ENCODE results near the gene MAGEF1. TPM values are rescaled to one million over a fixed set of nuclear protein-coding genes. Genes with fewer than 3 reads are reported as not detected.

The MAGEF1 gene
- total and polyA plus RNA-seq, 9 of the 15 experiments (the other 6 are each of a cell fraction or from before 2014, with no cell fraction given): 1.5 to 39.1 (median 19.8) TPM

DNA sequence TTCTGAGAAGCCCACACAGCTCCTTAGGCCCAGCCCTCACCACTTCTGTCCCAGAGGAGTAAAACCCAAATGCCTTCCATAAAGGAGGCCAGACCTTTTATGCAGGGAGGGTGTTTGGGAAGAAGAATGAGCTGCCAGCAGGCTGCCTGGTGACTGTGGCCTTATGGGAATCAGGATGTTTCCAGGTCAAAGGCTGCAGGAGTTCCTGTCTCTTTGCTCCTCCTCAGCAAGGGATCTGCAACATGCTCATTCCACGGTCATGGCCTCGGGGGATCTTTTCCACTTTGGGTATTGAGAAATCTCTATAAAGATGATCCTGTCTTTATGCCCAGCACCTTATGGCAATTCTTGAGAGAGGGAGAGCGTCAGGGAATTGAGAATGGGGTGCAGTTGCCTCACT, 25.2 kb upstream of the MAGEF1 start (continued):
- TF ChIP-seq, protein P1, sequence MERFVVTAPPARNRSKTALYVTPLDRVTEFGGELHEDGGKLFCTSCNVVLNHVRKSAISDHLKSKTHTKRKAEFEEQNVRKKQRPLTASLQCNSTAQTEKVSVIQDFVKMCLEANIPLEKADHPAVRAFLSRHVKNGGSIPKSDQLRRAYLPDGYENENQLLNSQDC (CRISPR knock-in tag; IDR thresholded peaks at IDR 0.05): no peak
- TF ChIP-seq, protein P2, sequence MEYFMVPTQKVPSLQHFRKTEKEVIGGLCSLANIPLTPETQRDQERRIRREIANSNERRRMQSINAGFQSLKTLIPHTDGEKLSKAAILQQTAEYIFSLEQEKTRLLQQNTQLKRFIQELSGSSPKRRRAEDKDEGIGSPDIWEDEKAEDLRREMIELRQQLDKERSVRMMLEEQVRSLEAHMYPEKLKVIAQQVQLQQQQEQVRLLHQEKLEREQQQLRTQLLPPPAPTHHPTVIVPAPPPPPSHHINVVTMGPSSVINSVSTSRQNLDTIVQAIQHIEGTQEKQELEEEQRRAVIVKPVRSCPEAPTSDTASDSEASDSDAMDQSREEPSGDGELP (CRISPR knock-in tag; IDR thresholded peaks at IDR 0.05; ENCODE audit: borderline replicate concordance): no peak
- no peak for TF ChIP-seq ZNF644 (tag; IDR thresholded peaks at IDR 0.05; ENCODE audit: low read depth)
- TF ChIP-seq FOXA3 (CRISPR knock-in tag; conservative IDR thresholded peaks at IDR 0.05 in 1 of 2, IDR thresholded peaks at IDR 0.05 in 1 of 2): no peak
- no peak for TF ChIP-seq NBN (IDR thresholded peaks at IDR 0.05; ENCODE audit: low read depth)
- no peak for TF ChIP-seq SMAD3 (CRISPR knock-in tag; conservative IDR thresholded peaks at IDR 0.05)

DNA sequence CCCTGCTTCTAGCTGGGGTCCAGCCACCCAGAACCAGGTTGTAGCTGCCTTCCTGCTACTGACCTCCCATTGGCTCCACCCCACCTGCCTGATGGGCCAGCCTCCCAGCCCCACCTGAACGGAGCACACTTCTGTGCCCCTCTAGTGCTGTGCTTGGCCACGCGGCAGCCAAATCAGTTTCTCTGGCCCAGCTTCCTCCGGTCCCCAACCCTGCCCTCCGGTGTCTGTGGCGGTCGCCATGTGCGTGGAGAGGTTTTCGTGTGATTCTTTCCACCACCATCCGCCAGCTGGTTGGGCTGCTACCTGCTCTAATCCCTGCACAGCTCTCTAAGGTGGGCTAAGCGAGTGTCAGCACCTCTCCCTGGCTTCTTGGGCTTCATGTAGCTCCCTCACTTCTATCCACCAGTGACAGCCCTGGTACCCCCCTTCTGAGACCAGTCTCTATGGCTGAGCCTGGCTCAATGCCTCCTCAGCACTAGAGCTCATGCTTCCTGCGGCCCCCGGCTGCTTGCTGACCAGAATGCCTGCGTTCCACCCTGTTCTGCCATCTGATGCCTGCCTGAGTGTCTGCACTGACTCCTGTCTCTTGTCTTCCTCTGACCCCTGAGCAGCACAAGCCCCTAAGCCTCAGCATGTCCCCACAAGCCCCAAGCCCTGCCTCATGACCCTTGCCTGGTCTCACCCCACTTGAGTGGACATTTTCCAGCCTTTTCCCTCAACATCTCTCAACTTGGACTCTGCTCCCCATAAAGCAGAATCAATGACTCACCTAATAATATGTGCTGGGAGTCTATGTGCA, 23.2 kb upstream of the MAGEF1 start:
- Histone ChIP-seq H3K4me1 (replicated peaks in 1 of 2; ENCODE audit: control insufficient read depth in 2 of 2, insufficient read depth in 2 of 2, low read length in 2 of 2) (peaks cover 5 to 6% of the 10 kb centered on the region in 2 experiments; a peak in 4 of 5 replicates), H3K4me2 (ENCODE audit: insufficient read depth, low read length) (no peak overlapping the region), H3K9ac (ENCODE audit: insufficient read depth in 1 of 2, low read depth in 2 of 2, low read length in 2 of 2) (peak overlapping the region in 1 of 2 experiments; percentile 38; a peak in 1 of 4 replicates), H3K79me2 (ENCODE audit: control insufficient read depth, insufficient read depth, low read length) (no peaks in the 10 kb centered on the region), H3K27ac (ENCODE audit: extremely low read depth, low read depth, low read length) (no peak overlapping the region), H2AFZ (ENCODE audit: low read depth, low read length) (no peak overlapping the region), H3K9me3 (replicated peaks; ENCODE audit: control insufficient read depth, insufficient read depth, low read depth, low read length) (no peaks in the 10 kb centered on the region), H3K27me3 (ENCODE audit: control insufficient read depth in 2 of 2, insufficient read depth in 2 of 2, low read length in 2 of 2) (peaks cover 18 to 27% of the 10 kb centered on the region in 2 experiments; a peak in 4 of 5 replicates), H3K4me3 (no peak overlapping the region), H4K20me1 (replicated peaks; ENCODE audit: control insufficient read depth, insufficient read depth, low read length) (no peaks in the 10 kb centered on the region), H3K36me3 (ENCODE audit: control insufficient read depth, insufficient read depth, low read length) (no peaks in the 10 kb centered on the region), H3K9me1 (ENCODE audit: control insufficient read depth, insufficient read depth, low read length) (no peaks in the 10 kb centered on the region)
- FAIRE-seq (no peak), ATAC-seq (no peak), DNase-seq (ENCODE audit: extremely low read depth in 1 of 4, low spot score in 3 of 4) (no peak)
- WGBS (ENCODE audit: insufficient coverage, low coverage, missing lambda C conversion rate): 22% methylated on average over 5 of the region's 14 CpGs
- in situ Hi-C loops (cut with MboI): no loop called here
- BruUV-seq (replicated peaks): no TSS peak
- ChIA-PET CTCF (ENCODE audit: low intra/inter-chr PET ratio) (no interaction called here), POLR2A (interaction anchor here (0.7 to 1.4 kb wide), 4 partner anchors 9 to 125 kb away, joined by 3 to 5 read pairs (median 4); no protein-coding TSS in a partner anchor)
- intact Hi-C loops (cut with micrococcal nuclease): no loop called here
- TF ChIP-seq HNRNPK (IDR thresholded peaks at IDR 0.05; ENCODE audit: low read depth, low read length, poor library complexity, severe bottlenecking) (no peak), SNRNP70 (optimal IDR thresholded peaks at IDR 0.05; ENCODE audit: low read depth, low read length) (no peak), NR2C1 (IDR thresholded peaks at IDR 0.05) (no peak), NR2C1 (tag; IDR thresholded peaks at IDR 0.05) (no peak)
- TF ChIP-seq, protein P3, sequence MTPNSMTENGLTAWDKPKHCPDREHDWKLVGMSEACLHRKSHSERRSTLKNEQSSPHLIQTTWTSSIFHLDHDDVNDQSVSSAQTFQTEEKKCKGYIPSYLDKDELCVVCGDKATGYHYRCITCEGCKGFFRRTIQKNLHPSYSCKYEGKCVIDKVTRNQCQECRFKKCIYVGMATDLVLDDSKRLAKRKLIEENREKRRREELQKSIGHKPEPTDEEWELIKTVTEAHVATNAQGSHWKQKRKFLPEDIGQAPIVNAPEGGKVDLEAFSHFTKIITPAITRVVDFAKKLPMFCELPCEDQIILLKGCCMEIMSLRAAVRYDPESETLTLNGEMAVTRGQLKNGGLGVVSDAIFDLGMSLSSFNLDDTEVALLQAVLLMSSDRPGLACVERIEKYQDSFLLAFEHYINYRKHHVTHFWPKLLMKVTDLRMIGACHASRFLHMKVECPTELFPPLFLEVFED (CRISPR knock-in tag; conservative IDR thresholded peaks at IDR 0.05): no peak
